ENCODE data around the gene HOMEZ. TPM values are rescaled to one million over a fixed set of nuclear protein-coding genes. Genes with fewer than 3 reads are reported as not detected.
"Not testable (repeated sequence)": the region's sequence is repeated elsewhere in the genome, so short reads cannot be mapped to it uniquely, and the experiment has no call there.

The HOMEZ gene
- total RNA-seq = 10 to 100 TPM in 3 of 5 experiments, 1 to 10 TPM in 2; 5.2 to 20.4 (median 15.5) TPM
- polyA plus RNA-seq = 1 to 10 TPM; 6.9 to 8.6 TPM

- ChIA-PET POLR2A (interaction anchor here (0.7 to 10.7 kb wide), 15 partner anchors 8 to 1551 kb away, joined by 3 to 135 read pairs (median 3); partner anchors contain the start of genes ACIN1, C14orf119, PABPN1 and PPP1R3E), CTCF (interaction anchor here (0.6 to 2.5 kb wide), 8 partner anchors 9 to 35 kb away, joined by 3 to 13 read pairs (median 4); partner anchors contain the start of gene PABPN1)
- peak within 1 kb of the TSS; percentile 89 for H3K27ac ChIP-seq (ENCODE audit: low read depth, low read length)
- peaks cover 0 to 1% (median 0%) of the 10 kb centered on the region in 5 donors for H3K36me3 Mint-ChIP-seq
- H3K9me3 Mint-ChIP-seq = no peaks in the 10 kb centered on the region
- intact Hi-C loops (cut with micrococcal nuclease) = loop anchor here (1.0 kb wide), 6 partner anchors 9 to 270 kb away; partner anchors contain the start of genes ACIN1 (in 2 of the 2), C14orf119 (in 2 of the 2), PABPN1 (in 2 of the 2) and NGDN (in 1 of the 2)
- H3K4me1 Mint-ChIP-seq = peaks cover 15 to 37% (median 30%) of the 10 kb centered on the region in 7 donors
- no peaks in the 10 kb centered on the region for H3K9me3 ChIP-seq (ENCODE audit: control insufficient read depth in 2 of 3, low read length in 3 of 3)
- H3K4me3 ChIP-seq (ENCODE audit: low read length) = peak within 1 kb of the TSS; percentile 84
- H3K4me1 ChIP-seq (ENCODE audit: control insufficient read depth in 2 of 2, insufficient read depth in 2 of 2, low read length in 2 of 2) = peaks cover 3 to 6% of the 10 kb centered on the region in 2 donors
- ATAC-seq = peak; percentile 99
- H3K27me3 Mint-ChIP-seq = no peaks in the 10 kb centered on the region
- peak within 1 kb of the TSS; percentile 83 to 98 (median 93) for H3K27ac Mint-ChIP-seq
- H3K36me3 ChIP-seq (ENCODE audit: control insufficient read depth in 2 of 3, insufficient read depth in 3 of 3, low read length in 3 of 3) = peaks cover 0 to 8% (median 0%) of the 10 kb centered on the region in 3 experiments
- peak; percentile 89 to 97 (median 94) for DNase-seq
- peak within 1 kb of the TSS; percentile 92 to 100 (median 96) for H3K4me3 Mint-ChIP-seq
- H3K27me3 ChIP-seq (ENCODE audit: control insufficient read depth in 2 of 2, insufficient read depth in 2 of 2, low read length in 2 of 2) = no peaks in the 10 kb centered on the region
These were observed at the start of gene HOMEZ for GRCh38 chr14:23286020-23286901. TSS of gene HOMEZ (minus strand) at chr14:23286132. CDS start at chr14:23285952, 180 bp downstream.

- no peaks in the 10 kb centered on the region for H3K4me1 ChIP-seq (ENCODE audit: control insufficient read depth in 2 of 2, insufficient read depth in 2 of 2, low read length in 2 of 2)
- no peaks in the 10 kb centered on the region for H3K9me3 ChIP-seq (ENCODE audit: control insufficient read depth in 2 of 3, low read length in 3 of 3)
- ChIA-PET POLR2A (no interaction called here), CTCF (interaction anchor here (0.9 kb wide), 1 partner anchor 10 kb away, joined by 3 read pairs; no protein-coding TSS in a partner anchor)
- Mint-ChIP-seq H3K27me3 (peaks cover 5 to 37% (median 18%) of the 10 kb centered on the region in 5 donors), H3K36me3 (no peaks in the 10 kb centered on the region), H3K9me3 (peaks cover 0 to 7% (median 0%) of the 10 kb centered on the region in 11 donors), H3K27ac (peak overlapping the region in 1 of 9 donors; percentile 48), H3K4me1 (no peaks in the 10 kb centered on the region), H3K4me3 (no peak overlapping the region)
- H3K4me3 ChIP-seq (ENCODE audit: low read length) = no peak overlapping the region
- no peak for DNase-seq
- no peak for ATAC-seq
- no peaks in the 10 kb centered on the region for H3K36me3 ChIP-seq (ENCODE audit: control insufficient read depth in 2 of 3, insufficient read depth in 3 of 3, low read length in 3 of 3)
- H3K27ac ChIP-seq (ENCODE audit: low read depth, low read length) = no peak overlapping the region
- intact Hi-C loops (cut with micrococcal nuclease) = no loop called here
- H3K27me3 ChIP-seq (ENCODE audit: control insufficient read depth in 2 of 2, insufficient read depth in 2 of 2, low read length in 2 of 2) = peaks cover 0 to 3% of the 10 kb centered on the region in 2 donors
These were observed 49.7 kb upstream of the HOMEZ start for GRCh38 chr14:23335623-23336022.

- no peaks in the 10 kb centered on the region for H3K27me3 ChIP-seq (ENCODE audit: control insufficient read depth in 2 of 2, insufficient read depth in 2 of 2, low read length in 2 of 2)
- no peak overlapping the region for H3K27ac ChIP-seq (ENCODE audit: low read depth, low read length)
- peaks cover 3 to 11% (median 8%) of the 10 kb centered on the region in 7 donors for H3K4me1 Mint-ChIP-seq
- ATAC-seq = peak; percentile 86
- no peak overlapping the region for H3K4me3 ChIP-seq (ENCODE audit: low read length)
- H3K4me3 Mint-ChIP-seq = no peak overlapping the region
- peak in 8 of 9 donors; percentile 49 to 69 (median 59) for DNase-seq
- ChIA-PET CTCF (interaction anchor here (1.5 to 4.6 kb wide), 3 partner anchors 51 to 64 kb away, joined by 3 to 30 read pairs (median 7); no protein-coding TSS in a partner anchor), POLR2A (interaction anchor here (0.7 kb wide), 1 partner anchor 52 kb away, joined by 3 read pairs; no protein-coding TSS in a partner anchor)
- intact Hi-C loops (cut with micrococcal nuclease) = loop anchor here (1.0 kb wide), 4 partner anchors 24 to 234 kb away; partner anchors contain the start of gene SLC22A17 (in 1 of the 2)
- peak overlapping the region in 3 of 9 donors; percentile 6 to 34 (median 23) for H3K27ac Mint-ChIP-seq
- H3K9me3 Mint-ChIP-seq = no peaks in the 10 kb centered on the region
- H3K4me1 ChIP-seq (ENCODE audit: control insufficient read depth in 2 of 2, insufficient read depth in 2 of 2, low read length in 2 of 2) = peaks cover 0 to under 1% of the 10 kb centered on the region in 2 donors
- H3K9me3 ChIP-seq (ENCODE audit: control insufficient read depth in 2 of 3, low read length in 3 of 3) = no peaks in the 10 kb centered on the region
- H3K36me3 Mint-ChIP-seq = peaks cover 0 to 19% (median 3%) of the 10 kb centered on the region in 5 donors
- peaks cover 0 to 6% (median 0%) of the 10 kb centered on the region in 5 donors for H3K27me3 Mint-ChIP-seq
- H3K36me3 ChIP-seq (ENCODE audit: control insufficient read depth in 2 of 3, insufficient read depth in 3 of 3, low read length in 3 of 3) = peaks cover 14 to 26% (median 17%) of the 10 kb centered on the region in 3 experiments
These were observed 42.2 kb upstream of the HOMEZ start for GRCh38 chr14:23327947-23328744.

- peaks cover 0 to 6% (median 0%) of the 10 kb centered on the region in 5 donors for H3K27me3 Mint-ChIP-seq
- POLR2A ChIA-PET = interaction anchor here (0.7 to 1.2 kb wide), 5 partner anchors 12 to 143 kb away, joined by 3 to 6 read pairs (median 4); partner anchors contain the start of gene NGDN
- CTCF ChIA-PET = interaction anchor here (0.6 to 4.6 kb wide), 8 partner anchors 9 to 250 kb away, joined by 3 to 30 read pairs (median 4); no protein-coding TSS in a partner anchor
- Histone ChIP-seq H3K36me3 (ENCODE audit: control insufficient read depth in 2 of 3, insufficient read depth in 3 of 3, low read length in 3 of 3) (peaks cover 15 to 26% (median 23%) of the 10 kb centered on the region in 3 experiments), H3K9me3 (ENCODE audit: control insufficient read depth in 2 of 3, low read length in 3 of 3) (no peaks in the 10 kb centered on the region), H3K4me3 (ENCODE audit: low read length) (no peak overlapping the region), H3K4me1 (ENCODE audit: control insufficient read depth in 2 of 2, insufficient read depth in 2 of 2, low read length in 2 of 2) (peaks cover 12 to 13% of the 10 kb centered on the region in 2 donors), H3K27me3 (ENCODE audit: control insufficient read depth in 2 of 2, insufficient read depth in 2 of 2, low read length in 2 of 2) (no peaks in the 10 kb centered on the region), H3K27ac (ENCODE audit: low read depth, low read length) (no peak overlapping the region)
- H3K36me3 Mint-ChIP-seq = peaks cover 0 to 24% (median 5%) of the 10 kb centered on the region in 5 donors
- H3K4me3 Mint-ChIP-seq = no peak overlapping the region
- peaks cover 15 to 24% (median 20%) of the 10 kb centered on the region in 7 donors for H3K4me1 Mint-ChIP-seq
- no peak for ATAC-seq
- DNase-seq = no peak
- peak overlapping the region in 2 of 9 donors; percentile 23 to 32 for H3K27ac Mint-ChIP-seq
- no peaks in the 10 kb centered on the region for H3K9me3 Mint-ChIP-seq
- intact Hi-C loops (cut with micrococcal nuclease) = no loop called here
These were observed 40.8 kb upstream of the HOMEZ start for GRCh38 chr14:23326491-23327332.

- peaks cover 15 to 26% (median 22%) of the 10 kb centered on the region in 7 donors for H3K4me1 Mint-ChIP-seq
- DNase-seq; H3K27ac ChIP-seq (ENCODE audit: low read depth, low read length); H3K27me3 Mint-ChIP-seq; ATAC-seq; H3K4me3 Mint-ChIP-seq; H3K27me3 ChIP-seq (ENCODE audit: control insufficient read depth in 2 of 2, insufficient read depth in 2 of 2, low read length in 2 of 2); H3K9me3 ChIP-seq (ENCODE audit: control insufficient read depth in 2 of 3, low read length in 3 of 3); intact Hi-C loops (cut with micrococcal nuclease); H3K4me3 ChIP-seq (ENCODE audit: low read length); H3K9me3 Mint-ChIP-seq: not testable (repeated sequence)
- peaks cover 13% of the 10 kb centered on the region in 2 donors for H3K4me1 ChIP-seq (ENCODE audit: control insufficient read depth in 2 of 2, insufficient read depth in 2 of 2, low read length in 2 of 2)
- peaks cover 0 to 24% (median 5%) of the 10 kb centered on the region in 5 donors for H3K36me3 Mint-ChIP-seq
- H3K36me3 ChIP-seq (ENCODE audit: control insufficient read depth in 2 of 3, insufficient read depth in 3 of 3, low read length in 3 of 3) = peaks cover 15 to 26% (median 23%) of the 10 kb centered on the region in 3 experiments
- CTCF ChIA-PET = interaction anchor here (0.7 to 4.6 kb wide), 2 partner anchors 55 to 249 kb away, joined by 5 to 30 read pairs; no protein-coding TSS in a partner anchor
- peak overlapping the region in 1 of 9 donors; percentile 32 for H3K27ac Mint-ChIP-seq
- POLR2A ChIA-PET = interaction anchor here (0.6 to 8.3 kb wide), 4 partner anchors 22 to 284 kb away, joined by 3 to 286 read pairs (median 5); partner anchors contain the start of genes BCL2L2, NGDN and PPP1R3E
These were observed 39.8 kb upstream of the HOMEZ start for GRCh38 chr14:23325746-23326145.
